Bladder microvascular endothelial cell (primary cell): ENCODE results near the gene ALDH4A1. TPM values are rescaled to one million over a fixed set of nuclear protein-coding genes. Genes with fewer than 3 reads are reported as not detected.

Experiments used
- total RNA-seq: library from RNA; depleted of rRNA; stranded (reverse); fragments of >200 nt; gene quantifications from 2 replicates; pipeline ENCODE4 v1.2.3, GENCODE V29; 2014

The ALDH4A1 gene, protein sequence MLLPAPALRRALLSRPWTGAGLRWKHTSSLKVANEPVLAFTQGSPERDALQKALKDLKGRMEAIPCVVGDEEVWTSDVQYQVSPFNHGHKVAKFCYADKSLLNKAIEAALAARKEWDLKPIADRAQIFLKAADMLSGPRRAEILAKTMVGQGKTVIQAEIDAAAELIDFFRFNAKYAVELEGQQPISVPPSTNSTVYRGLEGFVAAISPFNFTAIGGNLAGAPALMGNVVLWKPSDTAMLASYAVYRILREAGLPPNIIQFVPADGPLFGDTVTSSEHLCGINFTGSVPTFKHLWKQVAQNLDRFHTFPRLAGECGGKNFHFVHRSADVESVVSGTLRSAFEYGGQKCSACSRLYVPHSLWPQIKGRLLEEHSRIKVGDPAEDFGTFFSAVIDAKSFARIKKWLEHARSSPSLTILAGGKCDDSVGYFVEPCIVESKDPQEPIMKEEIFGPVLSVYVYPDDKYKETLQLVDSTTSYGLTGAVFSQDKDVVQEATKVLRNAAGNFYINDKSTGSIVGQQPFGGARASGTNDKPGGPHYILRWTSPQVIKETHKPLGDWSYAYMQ
- 13.7 and 18.9 TPM in 2 replicates for total RNA-seq

GRCh38 chr1:18902523-18903290 is at the start of gene ALDH4A1:
TSS of gene ALDH4A1 (minus strand) at chr1:18902555. CDS start at chr1:18902523, 32 bp downstream.

DNA sequence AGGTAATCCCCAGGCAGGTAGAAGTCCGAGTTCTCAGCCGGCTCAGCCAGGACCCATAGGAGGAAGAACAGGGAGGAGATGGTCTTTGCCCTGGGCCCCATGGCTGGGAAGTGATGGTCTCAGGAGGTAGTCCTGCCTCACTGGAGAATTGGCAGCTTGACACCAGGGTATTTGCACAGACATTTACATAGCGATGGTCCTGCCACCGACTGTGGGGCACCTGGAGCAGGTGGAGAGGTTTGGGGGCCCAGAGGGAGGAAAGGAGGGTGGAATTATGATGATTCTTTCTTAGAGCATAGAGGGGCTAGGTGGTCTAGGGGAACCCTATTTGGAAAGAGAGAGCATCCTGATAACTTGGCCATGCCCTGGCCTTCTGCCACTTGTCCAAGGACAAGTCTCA is 42.8 kb downstream of the ALDH4A1 start, which contains the start of gene TAS1R2:
Gene TAS1R2 (minus strand): TSS at position 101 of the 400 bp plus-strand sequence. CDS start 0 bp downstream, at position 101.

Other genes with a start within 250 kb of the ALDH4A1 start
- not detected in 2 replicates for gene TAS1R2, start 42.9 kb downstream of the ALDH4A1 start, total RNA-seq
- 12.1 and 17.1 TPM in 2 replicates for gene IFFO2, start 54.1 kb upstream of the ALDH4A1 start, total RNA-seq